ENCODE results near the gene ELMOD1.

DNA sequence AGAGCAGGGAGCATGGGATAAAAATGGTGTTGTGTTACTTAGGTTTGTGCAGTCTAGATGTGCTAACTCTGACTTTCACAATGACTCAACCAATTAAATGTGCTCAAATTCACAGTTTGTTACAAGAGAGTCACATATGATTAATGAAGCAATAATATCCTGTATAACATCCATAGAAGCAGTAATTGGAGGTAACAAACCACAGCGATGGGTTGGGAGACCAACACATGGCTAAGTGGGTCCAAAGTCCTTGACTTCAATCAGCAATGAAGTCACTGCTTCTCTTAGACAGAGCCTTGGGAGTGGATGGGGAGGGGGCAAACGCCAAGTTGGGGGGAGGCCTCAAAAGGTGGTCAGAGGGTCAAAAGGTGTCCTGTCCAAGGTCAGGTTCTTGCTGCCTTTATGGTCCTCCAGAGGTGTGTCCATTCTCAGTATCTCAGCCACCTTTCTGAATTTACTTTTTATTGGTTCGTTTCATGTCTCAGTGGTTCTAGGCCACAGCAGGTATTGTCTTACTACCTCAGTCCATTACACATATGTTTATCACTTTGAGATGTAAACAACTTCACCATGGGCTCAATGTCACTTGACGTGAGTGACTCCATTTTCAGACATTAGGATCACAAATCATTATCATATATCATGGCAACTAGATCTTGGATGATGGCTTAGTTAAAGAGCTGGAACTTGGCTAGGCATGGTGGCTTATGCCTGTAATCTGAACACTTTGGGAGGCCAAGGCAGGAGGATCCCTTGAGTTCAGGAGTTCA lies 88.5 kb downstream of the ELMOD1 start:
- TF ChIP-seq, protein P1, sequence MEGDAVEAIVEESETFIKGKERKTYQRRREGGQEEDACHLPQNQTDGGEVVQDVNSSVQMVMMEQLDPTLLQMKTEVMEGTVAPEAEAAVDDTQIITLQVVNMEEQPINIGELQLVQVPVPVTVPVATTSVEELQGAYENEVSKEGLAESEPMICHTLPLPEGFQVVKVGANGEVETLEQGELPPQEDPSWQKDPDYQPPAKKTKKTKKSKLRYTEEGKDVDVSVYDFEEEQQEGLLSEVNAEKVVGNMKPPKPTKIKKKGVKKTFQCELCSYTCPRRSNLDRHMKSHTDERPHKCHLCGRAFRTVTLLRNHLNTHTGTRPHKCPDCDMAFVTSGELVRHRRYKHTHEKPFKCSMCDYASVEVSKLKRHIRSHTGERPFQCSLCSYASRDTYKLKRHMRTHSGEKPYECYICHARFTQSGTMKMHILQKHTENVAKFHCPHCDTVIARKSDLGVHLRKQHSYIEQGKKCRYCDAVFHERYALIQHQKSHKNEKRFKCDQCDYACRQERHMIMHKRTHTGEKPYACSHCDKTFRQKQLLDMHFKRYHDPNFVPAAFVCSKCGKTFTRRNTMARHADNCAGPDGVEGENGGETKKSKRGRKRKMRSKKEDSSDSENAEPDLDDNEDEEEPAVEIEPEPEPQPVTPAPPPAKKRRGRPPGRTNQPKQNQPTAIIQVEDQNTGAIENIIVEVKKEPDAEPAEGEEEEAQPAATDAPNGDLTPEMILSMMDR (conservative IDR thresholded peaks at IDR 0.05; ENCODE audit: low read depth, low read length), result no peak
- TF ChIP-seq POLR2A (IDR thresholded peaks at IDR 0.05; ENCODE audit: low read depth, low read length) (no peak), CEBPB (IDR thresholded peaks at IDR 0.05; ENCODE audit: low read depth, low read length) (no peak), RAD21 (IDR thresholded peaks at IDR 0.05; ENCODE audit: low read length) (no peak), SMC3 (IDR thresholded peaks at IDR 0.05; ENCODE audit: low read depth, low read length) (no peak), BHLHE40 (IDR thresholded peaks at IDR 0.05; ENCODE audit: low read depth, low read length) (no peak), RFX5 (IDR thresholded peaks at IDR 0.05; ENCODE audit: low read depth, low read length) (no peak), MAZ (IDR thresholded peaks at IDR 0.05; ENCODE audit: borderline replicate concordance, low read depth, low read length) (no peak), NFE2L2 (IDR thresholded peaks at IDR 0.05; ENCODE audit: low read depth, low read length) (no peak), FOS (IDR thresholded peaks at IDR 0.05; ENCODE audit: low read depth, low read length) (no peak), MAFK (IDR thresholded peaks at IDR 0.05; ENCODE audit: low read depth, low read length) (no peak)
- TF ChIP-seq, protein P2, sequence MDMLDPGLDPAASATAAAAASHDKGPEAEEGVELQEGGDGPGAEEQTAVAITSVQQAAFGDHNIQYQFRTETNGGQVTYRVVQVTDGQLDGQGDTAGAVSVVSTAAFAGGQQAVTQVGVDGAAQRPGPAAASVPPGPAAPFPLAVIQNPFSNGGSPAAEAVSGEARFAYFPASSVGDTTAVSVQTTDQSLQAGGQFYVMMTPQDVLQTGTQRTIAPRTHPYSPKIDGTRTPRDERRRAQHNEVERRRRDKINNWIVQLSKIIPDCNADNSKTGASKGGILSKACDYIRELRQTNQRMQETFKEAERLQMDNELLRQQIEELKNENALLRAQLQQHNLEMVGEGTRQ (IDR thresholded peaks at IDR 0.05; ENCODE audit: low read depth, low read length), result no peak
